HG03135 (cell line): ENCODE measurements around the gene TEK.

Source experiments
- ATAC-seq: cut with Tn5 transposase; IDR thresholded peaks from one replicate; pipeline ENCODE4 v1.9.1; 2021; ENCODE audit warnings: mild to moderate bottlenecking, moderate library complexity; ENCODE audit not compliant: unreplicated experiment

TEK gene

GRCh38 chr9:27168951-27169350 lies 59.9 kb downstream of the TEK start:
- no peak for ATAC-seq

- ATAC-seq: no peak
Observed at GRCh38 chr9:27176971-27177370, 67.9 kb downstream of the TEK start.

- no peak for ATAC-seq
Observed at GRCh38 chr9:27179245-27179865, 70.3 kb downstream of the TEK start.

- ATAC-seq: no peak
Observed at GRCh38 chr9:27181381-27181780, 72.4 kb downstream of the TEK start.

GRCh38 chr9:27182421-27182820 lies 73.4 kb downstream of the TEK start:
- no peak for ATAC-seq

- no peak for ATAC-seq
Observed at GRCh38 chr9:27183131-27183530, 74.1 kb downstream of the TEK start.

GRCh38 chr9:27183701-27184100 lies 74.7 kb downstream of the TEK start:
- ATAC-seq: no peak

- no peak for ATAC-seq
Observed at GRCh38 chr9:27184556-27185351, 75.7 kb downstream of the TEK start.

- ATAC-seq: no peak
Observed at GRCh38 chr9:27188426-27188825, 79.4 kb downstream of the TEK start.

GRCh38 chr9:27189426-27189825 lies 80.4 kb downstream of the TEK start:
- no peak for ATAC-seq

GRCh38 chr9:27192291-27192960 lies 83.4 kb downstream of the TEK start:
- no peak for ATAC-seq

GRCh38 chr9:27193886-27194285 lies 84.9 kb downstream of the TEK start:
- no peak for ATAC-seq

GRCh38 chr9:27194401-27195091 lies 85.5 kb downstream of the TEK start:
- no peak for ATAC-seq

- ATAC-seq: no peak
Observed at GRCh38 chr9:27195191-27195590, 86.2 kb downstream of the TEK start.

GRCh38 chr9:27196383-27196782 lies 87.4 kb downstream of the TEK start:
- ATAC-seq: no peak

- no peak for ATAC-seq
Observed at GRCh38 chr9:27198190-27198589, 89.2 kb downstream of the TEK start.

GRCh38 chr9:27202056-27202455 lies 93.0 kb downstream of the TEK start:
- ATAC-seq: no peak

- no peak for ATAC-seq
Observed at GRCh38 chr9:27203783-27204182, 94.8 kb downstream of the TEK start.

GRCh38 chr9:27204578-27204977 lies 95.6 kb downstream of the TEK start:
- no peak for ATAC-seq

GRCh38 chr9:27205198-27205597 lies 96.2 kb downstream of the TEK start:
- no peak for ATAC-seq

- ATAC-seq: no peak
Observed at GRCh38 chr9:27206041-27206440, 97.0 kb downstream of the TEK start.
